ENCODE measurements around the gene NOS1. TPM values are rescaled to one million over a fixed set of nuclear protein-coding genes. Genes with fewer than 3 reads are reported as not detected.

NOS1 gene
- total and polyA plus RNA-seq, 2 donors (not counting 3 experiments of a cell fraction or from before 2014, with no cell fraction given): not detected

GRCh38 chr12:117212563-117213190, 148.7 kb downstream of the NOS1 start:
- intact Hi-C loops (cut with micrococcal nuclease) (loop anchor here (1.0 to 5.0 kb wide), 5 partner anchors 19 to 642 kb away; no protein-coding TSS in a partner anchor), dilution Hi-C loops (cut with MboI; ENCODE audit: extremely low pct_ligation_motif_present, low sequenced_read_pairs) (no loop called here)
- H3K4me2 ChIP-seq (ENCODE audit: insufficient read depth, low read length): no peak overlapping the region
- H3K4me3 ChIP-seq (replicated peaks in 1 of 3; ENCODE audit: insufficient read depth in 1 of 3, low read depth in 1 of 3, low read length in 3 of 3): no peak overlapping the region
- ChIA-PET POLR2A (no interaction called here), CTCF (interaction anchor here (0.9 to 5.0 kb wide), 9 partner anchors 9 to 647 kb away, joined by 3 to 60 read pairs (median 9); no protein-coding TSS in a partner anchor)
- H3K36me3 ChIP-seq (ENCODE audit: control insufficient read depth in 2 of 2, extremely low read depth in 1 of 2, insufficient read depth in 2 of 2, low read length in 2 of 2): no peaks in the 10 kb centered on the region
- H3K9ac ChIP-seq (replicated peaks; ENCODE audit: extremely low read depth, insufficient read depth, low read length): no peak overlapping the region
- no TSS peak for BruUV-seq (replicated peaks)
- TF ChIP-seq EZH2 (IDR thresholded peaks at IDR 0.05; ENCODE audit: borderline replicate concordance, low read depth, low read length, severe bottlenecking) (no peak), JUN (IDR thresholded peaks at IDR 0.05; ENCODE audit: borderline replicate concordance, insufficient read depth, insufficient read length, low read depth) (no peak), GATA2 (IDR thresholded peaks at IDR 0.05; ENCODE audit: insufficient read depth, insufficient read length, low read depth, low read length) (no peak), CTCF (IDR thresholded peaks at IDR 0.05; ENCODE audit: extremely low read depth in 1 of 2, insufficient read depth in 1 of 2, low read depth in 1 of 2, low read length in 2 of 2) (peak; percentile 82 to 86)
- no peaks in the 10 kb centered on the region for H3K9me1 ChIP-seq (replicated peaks; ENCODE audit: control insufficient read depth, extremely low read depth, insufficient read depth, low read length)
- H3K79me2 ChIP-seq (ENCODE audit: control insufficient read depth, insufficient read depth, low read length): no peaks in the 10 kb centered on the region
- H3K27ac ChIP-seq (ENCODE audit: insufficient read depth, low read depth, low read length): no peak overlapping the region
- no peak overlapping the region for H2AFZ ChIP-seq (ENCODE audit: low read depth, low read length)
- DNase-seq (ENCODE audit: low read depth, low spot score) (peak; percentile 70), FAIRE-seq (peak; percentile 72)
- H3K27me3 ChIP-seq (ENCODE audit: control insufficient read depth in 2 of 2, insufficient read depth in 2 of 2, low read length in 2 of 2): peaks cover 0 to 2% of the 10 kb centered on the region in 2 experiments
- no peaks in the 10 kb centered on the region for H4K20me1 ChIP-seq (replicated peaks; ENCODE audit: control insufficient read depth, extremely low read depth, insufficient read depth, low read length)
- no peaks in the 10 kb centered on the region for H3K9me3 ChIP-seq (replicated peaks; ENCODE audit: control insufficient read depth, insufficient read depth, low read length)
- H3K4me1 ChIP-seq (ENCODE audit: control insufficient read depth, extremely low read depth, insufficient read depth, low read length): no peaks in the 10 kb centered on the region

Data from endothelial cell of umbilical vein (primary cell).